Measurements from ENCODE around the gene ITGB3BP.
"Not testable (repeated sequence)": the region's sequence is repeated elsewhere in the genome, so short reads cannot be mapped to it uniquely, and the experiment has no call there.

The ITGB3BP gene

DNA sequence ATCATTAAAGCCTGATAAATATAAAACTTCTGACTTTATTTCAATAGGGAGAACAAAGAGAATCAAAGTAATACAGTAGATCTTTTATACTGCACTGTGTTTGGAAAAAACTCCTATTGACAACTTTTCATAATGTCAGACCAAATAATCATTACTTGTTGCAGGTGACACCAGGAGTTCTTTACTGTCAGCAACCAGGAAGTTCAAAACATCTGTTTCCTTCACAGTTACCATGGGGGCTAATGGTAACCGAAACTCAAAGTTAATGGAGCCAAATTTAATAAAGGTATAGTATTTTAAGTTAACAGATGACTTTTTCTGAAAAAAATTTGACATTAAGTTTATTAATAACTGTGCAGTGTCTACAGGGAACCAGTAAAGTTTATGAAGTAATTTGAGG, 10.9 kb upstream of the ITGB3BP start:
- ATAC-seq: no peak
- Mint-ChIP-seq H3K4me3 (no peak overlapping the region), H3K4me1 (no peaks in the 10 kb centered on the region), H3K27ac (no peak overlapping the region), H3K27me3 (no peaks in the 10 kb centered on the region), H3K9me3 (no peaks in the 10 kb centered on the region)
- DNase-seq: no peak

DNA sequence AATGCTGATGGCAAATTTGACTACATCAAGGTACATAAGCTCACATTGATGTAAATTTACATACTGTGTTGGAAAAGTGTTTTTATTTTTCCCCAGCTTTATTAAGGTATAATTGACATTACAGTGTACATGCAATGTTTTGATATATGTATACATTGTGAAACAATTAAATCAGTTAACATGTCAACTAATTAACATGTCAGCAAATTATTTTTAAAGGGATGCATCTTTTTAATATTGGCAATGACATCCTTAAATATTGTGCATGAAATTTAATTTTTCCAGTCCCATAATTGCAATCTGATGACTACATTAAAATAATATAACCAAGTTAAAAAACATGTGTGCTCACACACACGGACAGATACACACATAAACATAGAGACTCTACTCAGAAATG, 9.7 kb upstream of the ITGB3BP start:
- no peaks in the 10 kb centered on the region for H3K9me3 Mint-ChIP-seq

DNA sequence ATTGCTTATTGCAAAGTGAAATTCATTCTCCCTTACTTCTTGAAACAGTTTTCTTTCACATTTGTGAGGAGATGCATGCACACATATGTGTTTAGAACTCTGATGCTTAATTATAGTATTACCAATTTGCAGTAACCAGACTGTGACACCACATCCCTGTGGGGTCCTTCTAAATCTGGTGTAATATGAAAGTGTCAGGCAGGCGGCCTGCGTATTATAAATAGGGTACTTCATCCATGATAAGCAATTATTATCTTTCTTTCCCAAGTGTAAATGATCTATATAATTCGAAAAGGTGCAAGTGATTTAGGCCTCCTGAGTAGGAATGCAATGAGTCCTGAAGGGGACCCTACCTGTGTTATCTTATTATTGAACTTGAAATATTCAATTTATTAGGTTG, 1.2 kb upstream of the ITGB3BP start:
- DNase-seq (no peak), ATAC-seq (no peak)
- Mint-ChIP-seq H3K4me1 (peaks cover 35% of the 10 kb centered on the region), H3K9me3 (no peaks in the 10 kb centered on the region), H3K27ac (peak overlapping the region; percentile 98 to 99), H3K4me3 (peak overlapping the region; percentile 93 to 100), H3K27me3 (no peaks in the 10 kb centered on the region)

More for the DNA sequence above, 9.7 kb upstream of the ITGB3BP start:
- Mint-ChIP-seq H3K4me1 (no peaks in the 10 kb centered on the region), H3K27me3 (no peaks in the 10 kb centered on the region), H3K27ac (no peak overlapping the region), H3K4me3 (no peak overlapping the region)
- DNase-seq (no peak), ATAC-seq (no peak)

DNA sequence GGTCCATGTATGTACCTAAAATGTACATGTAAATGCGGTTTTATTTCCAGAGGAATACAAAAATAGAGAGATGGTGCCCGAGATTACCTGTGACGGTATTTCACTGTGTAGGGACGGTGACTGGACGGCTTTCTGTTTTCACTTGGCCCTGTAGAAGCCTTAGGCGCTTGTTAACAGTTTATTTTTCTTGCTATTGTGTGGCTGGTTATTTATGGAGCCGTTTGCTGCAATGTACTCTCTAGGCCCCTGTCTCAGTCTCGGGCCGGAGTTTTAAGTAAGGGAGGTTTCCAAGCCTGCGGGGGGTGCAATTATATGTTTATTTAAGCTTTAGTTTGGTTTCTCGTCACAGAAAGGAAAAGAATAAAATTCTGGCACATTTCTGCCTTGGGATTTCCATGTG, 713 bp upstream of the ITGB3BP start:
- Mint-ChIP-seq H3K27me3 (no peaks in the 10 kb centered on the region), H3K27ac (peak overlapping the region; percentile 98 to 99), H3K4me3 (peak overlapping the region; percentile 93 to 100), H3K9me3 (no peaks in the 10 kb centered on the region), H3K4me1 (peaks cover 35% of the 10 kb centered on the region)
- peak; percentile 24 for ATAC-seq
- no peak for DNase-seq

DNA sequence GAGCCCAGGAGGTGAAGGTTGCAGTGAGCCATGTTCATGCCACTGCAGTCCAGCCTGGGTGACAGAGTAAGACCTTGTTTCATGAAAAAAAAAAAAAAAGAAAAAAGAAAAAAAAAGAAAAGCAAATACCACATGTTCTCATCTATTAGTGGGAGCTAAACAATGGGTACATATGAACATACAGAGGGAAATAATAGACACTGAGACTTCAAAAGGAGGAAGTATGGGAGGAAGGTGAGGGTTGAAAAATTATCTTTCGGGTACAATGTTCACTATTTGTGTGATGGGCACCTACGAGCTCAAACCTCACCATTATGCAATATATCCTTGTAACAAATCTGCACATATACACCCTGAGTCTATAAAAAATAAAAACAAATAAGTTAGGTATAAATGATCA, 6.4 kb downstream of the ITGB3BP start:
- peaks cover 19% of the 10 kb centered on the region for H3K4me1 Mint-ChIP-seq

DNA sequence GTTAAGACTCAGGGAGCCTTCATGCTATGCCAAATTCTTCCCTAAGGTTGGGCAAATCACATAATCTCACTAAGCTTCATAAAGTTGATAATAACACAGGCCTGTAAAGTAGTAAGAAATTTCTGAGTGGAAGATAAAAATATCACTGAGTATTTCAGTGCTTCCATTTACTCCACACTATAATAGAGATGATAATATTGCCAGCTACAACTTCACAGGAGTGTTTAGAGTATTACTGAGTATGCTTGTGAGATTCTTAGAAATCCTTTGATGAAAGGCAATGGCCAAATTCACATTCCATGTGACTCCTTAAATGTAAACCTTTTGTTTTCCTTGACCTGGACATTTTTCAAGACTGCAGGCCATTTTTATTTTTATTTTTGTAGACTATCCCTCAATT, 10.4 kb downstream of the ITGB3BP start:
- DNase-seq (no peak), ATAC-seq (no peak)
- Mint-ChIP-seq H3K27me3 (no peaks in the 10 kb centered on the region), H3K4me3 (no peak overlapping the region), H3K9me3 (no peaks in the 10 kb centered on the region), H3K27ac (no peak overlapping the region), H3K4me1 (no peaks in the 10 kb centered on the region)

More for the DNA sequence above, 6.4 kb downstream of the ITGB3BP start:
- DNase-seq (no peak), ATAC-seq (no peak)
- H3K27ac Mint-ChIP-seq: no peak overlapping the region
- no peak overlapping the region for H3K4me3 Mint-ChIP-seq
- H3K27me3 Mint-ChIP-seq: no peaks in the 10 kb centered on the region
- H3K9me3 Mint-ChIP-seq: no peaks in the 10 kb centered on the region

DNA sequence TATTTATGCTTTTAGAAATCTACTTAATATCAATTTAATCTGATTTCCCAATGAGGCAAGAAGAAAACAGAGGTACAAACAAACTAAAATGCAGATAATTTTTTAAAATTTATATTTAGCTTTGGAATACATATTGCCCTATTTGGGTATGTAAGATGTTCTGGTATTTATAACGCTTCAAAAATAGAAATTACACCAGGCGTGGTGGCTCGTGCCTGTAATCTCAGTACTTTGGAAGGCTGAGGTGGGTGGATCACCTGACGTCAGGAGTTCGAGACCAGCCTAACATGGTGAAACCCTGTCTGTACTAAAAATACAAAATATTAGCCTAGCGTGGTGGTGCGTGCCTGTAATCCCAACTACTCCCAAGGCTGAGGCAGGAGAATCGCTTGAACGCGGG, 13.3 kb downstream of the ITGB3BP start:
- no peak overlapping the region for H3K4me3 Mint-ChIP-seq
- H3K27me3 Mint-ChIP-seq: no peaks in the 10 kb centered on the region
- no peak for ATAC-seq
- no peaks in the 10 kb centered on the region for H3K4me1 Mint-ChIP-seq
- no peak for DNase-seq
- no peak overlapping the region for H3K27ac Mint-ChIP-seq
- H3K9me3 Mint-ChIP-seq: peaks cover 0 to 9% of the 10 kb centered on the region in 2 donors

DNA sequence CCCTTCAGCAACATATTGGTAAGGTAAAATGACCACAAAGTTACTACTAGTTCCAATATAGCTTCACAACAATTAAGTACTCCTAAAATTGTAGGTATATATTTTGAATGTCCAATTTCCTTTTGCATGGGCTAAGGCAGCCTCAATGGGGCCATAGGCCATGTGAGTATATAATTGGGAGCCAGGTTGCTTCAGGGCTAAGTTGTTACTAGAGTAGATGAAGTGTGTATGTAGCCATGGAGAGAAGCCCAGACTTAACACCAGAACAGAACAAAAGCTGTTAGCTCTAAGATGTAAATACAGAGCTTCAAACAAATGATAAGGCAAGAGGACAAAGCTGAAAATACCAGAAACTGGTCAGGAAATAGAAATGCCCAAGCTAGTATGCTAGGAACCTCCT, 16.2 kb downstream of the ITGB3BP start:
- H3K27me3 Mint-ChIP-seq: no peaks in the 10 kb centered on the region
- no peaks in the 10 kb centered on the region for H3K4me1 Mint-ChIP-seq
- no peak overlapping the region for H3K27ac Mint-ChIP-seq
- H3K4me3 Mint-ChIP-seq: no peak overlapping the region
- peaks cover 0 to 9% of the 10 kb centered on the region in 2 donors for H3K9me3 Mint-ChIP-seq
- no peak for ATAC-seq
- DNase-seq: no peak

DNA sequence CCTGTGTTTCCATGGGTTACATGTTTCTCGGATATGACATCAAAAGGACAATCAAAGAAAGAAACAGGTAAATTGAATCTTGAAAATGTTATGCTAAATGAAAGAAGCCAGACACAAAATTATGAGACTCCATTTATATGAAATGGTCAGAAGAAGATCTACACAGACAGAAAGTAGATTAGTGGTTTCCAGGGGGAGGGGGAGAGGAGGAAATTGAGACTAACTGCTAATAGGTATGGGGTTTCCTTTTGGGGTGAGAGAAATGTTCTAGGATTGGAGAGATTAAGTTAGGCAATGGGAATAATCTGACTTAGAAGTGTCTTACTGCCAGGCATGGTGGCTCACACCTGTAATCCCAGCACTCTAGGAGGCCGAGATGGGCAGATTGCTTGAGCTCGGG, 21.8 kb downstream of the ITGB3BP start:
- H3K4me1 Mint-ChIP-seq: peaks cover 7% of the 10 kb centered on the region
- H3K9me3 Mint-ChIP-seq: peaks cover 0 to 9% of the 10 kb centered on the region in 2 donors
- H3K27me3 Mint-ChIP-seq: no peaks in the 10 kb centered on the region
- ATAC-seq: no peak
- no peak overlapping the region for H3K4me3 Mint-ChIP-seq
- no peak for DNase-seq
- H3K27ac Mint-ChIP-seq: no peak overlapping the region

DNA sequence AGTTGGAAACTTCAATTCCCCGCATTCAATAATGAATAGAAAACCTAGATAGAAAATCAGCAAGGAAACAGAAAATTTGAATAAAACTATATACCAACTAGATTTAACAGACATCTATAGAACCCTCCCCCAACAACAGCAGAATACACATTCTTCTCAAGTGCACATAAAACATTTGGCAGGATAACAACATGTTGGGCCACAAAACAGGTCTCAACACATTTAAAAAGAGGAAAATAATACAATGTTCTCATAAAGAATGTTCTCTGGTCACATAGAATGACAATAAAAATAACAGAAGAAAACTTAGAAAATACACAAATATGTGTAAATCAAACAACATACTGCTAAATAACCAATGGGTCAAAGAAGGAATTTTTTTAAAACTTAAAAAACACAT, 24.9 kb downstream of the ITGB3BP start:
- DNase-seq (no peak), ATAC-seq (no peak)
- no peak overlapping the region for H3K4me3 Mint-ChIP-seq
- no peaks in the 10 kb centered on the region for H3K9me3 Mint-ChIP-seq
- no peak overlapping the region for H3K27ac Mint-ChIP-seq
- H3K4me1 Mint-ChIP-seq: peaks cover 7% of the 10 kb centered on the region
- H3K27me3 Mint-ChIP-seq: no peaks in the 10 kb centered on the region

DNA sequence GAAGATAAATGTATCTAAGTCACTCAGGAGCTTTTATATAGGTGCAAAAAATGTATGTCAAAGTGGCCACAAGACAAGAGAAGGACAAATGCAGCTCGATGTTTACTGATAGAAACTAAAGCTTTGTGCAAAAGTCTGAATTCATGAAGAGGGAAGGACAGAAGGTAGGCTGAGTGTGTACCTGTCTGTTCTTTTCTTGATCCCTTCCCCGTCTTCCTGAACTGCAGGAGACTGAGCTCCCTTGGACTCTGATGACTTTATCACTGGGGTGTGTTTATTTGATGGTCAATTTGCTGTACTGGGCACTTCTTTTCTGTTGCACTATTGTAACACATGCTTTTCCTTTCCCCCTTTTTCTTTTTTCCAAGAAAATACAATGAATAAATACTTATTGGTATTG, 25.4 kb downstream of the ITGB3BP start:
- Mint-ChIP-seq H3K4me1 (peaks cover 7% of the 10 kb centered on the region), H3K27me3 (no peaks in the 10 kb centered on the region), H3K4me3 (no peak overlapping the region), H3K27ac (no peak overlapping the region), H3K9me3 (no peaks in the 10 kb centered on the region)
- no peak for ATAC-seq
- no peak for DNase-seq

DNA sequence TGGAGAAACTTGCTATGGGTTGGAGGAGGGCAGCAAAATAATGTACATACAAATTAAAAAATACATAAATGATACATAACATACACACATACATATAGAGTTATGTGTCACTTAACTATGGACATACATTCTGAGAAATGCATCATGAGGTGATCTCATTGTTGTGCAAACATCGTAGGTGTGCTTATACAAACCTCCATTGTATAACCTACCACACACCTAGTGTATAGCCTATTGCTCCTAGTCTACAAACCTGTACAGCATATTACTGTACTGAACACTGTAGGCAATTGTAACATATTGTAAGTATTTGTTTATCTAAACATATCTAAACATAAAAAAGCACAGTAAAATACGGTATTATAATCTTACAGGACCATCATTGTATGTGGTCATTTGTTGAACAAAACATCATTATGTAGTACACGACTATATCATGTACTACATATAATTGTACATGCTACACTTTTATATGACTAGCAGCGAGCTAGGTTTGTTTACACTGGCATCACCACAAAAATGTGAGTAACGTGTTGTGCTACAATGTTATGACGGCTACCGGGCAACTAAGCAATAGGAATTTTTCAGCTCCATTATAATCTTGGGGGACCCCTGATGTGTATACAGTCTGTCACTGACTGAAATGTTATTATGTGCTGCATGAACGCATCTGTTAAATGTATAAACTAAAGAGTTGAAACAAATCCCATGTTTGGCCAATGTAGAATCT, 35.5 kb downstream of the ITGB3BP start:
- no peaks in the 10 kb centered on the region for H3K4me1 Mint-ChIP-seq
- H3K4me3 Mint-ChIP-seq: no peak overlapping the region
- no peak for ATAC-seq
- no peak overlapping the region for H3K27ac Mint-ChIP-seq
- no peaks in the 10 kb centered on the region for H3K27me3 Mint-ChIP-seq
- no peaks in the 10 kb centered on the region for H3K9me3 Mint-ChIP-seq
- DNase-seq: no peak

DNA sequence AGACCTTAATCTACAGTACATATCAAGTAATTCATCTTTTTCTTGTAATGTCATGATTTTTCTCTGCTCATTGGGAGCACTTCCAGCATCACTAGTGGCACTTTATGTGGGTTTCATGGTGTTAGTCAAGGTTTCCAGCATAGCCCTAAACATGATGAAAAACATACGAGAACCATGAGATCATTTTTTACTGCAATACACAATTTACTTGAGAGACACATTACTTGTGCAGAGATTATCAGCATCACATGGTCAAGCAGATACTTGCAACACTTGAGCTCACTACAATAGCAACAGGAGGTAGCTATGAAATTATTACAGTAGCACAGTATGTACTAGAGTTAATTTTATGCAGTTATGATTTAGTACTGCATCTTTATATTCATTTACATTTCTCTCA, 36.4 kb downstream of the ITGB3BP start:
- H3K27ac Mint-ChIP-seq: no peak overlapping the region
- no peaks in the 10 kb centered on the region for H3K9me3 Mint-ChIP-seq
- ATAC-seq (no peak), DNase-seq (no peak)
- no peak overlapping the region for H3K4me3 Mint-ChIP-seq
- H3K27me3 Mint-ChIP-seq: no peaks in the 10 kb centered on the region
- no peaks in the 10 kb centered on the region for H3K4me1 Mint-ChIP-seq

DNA sequence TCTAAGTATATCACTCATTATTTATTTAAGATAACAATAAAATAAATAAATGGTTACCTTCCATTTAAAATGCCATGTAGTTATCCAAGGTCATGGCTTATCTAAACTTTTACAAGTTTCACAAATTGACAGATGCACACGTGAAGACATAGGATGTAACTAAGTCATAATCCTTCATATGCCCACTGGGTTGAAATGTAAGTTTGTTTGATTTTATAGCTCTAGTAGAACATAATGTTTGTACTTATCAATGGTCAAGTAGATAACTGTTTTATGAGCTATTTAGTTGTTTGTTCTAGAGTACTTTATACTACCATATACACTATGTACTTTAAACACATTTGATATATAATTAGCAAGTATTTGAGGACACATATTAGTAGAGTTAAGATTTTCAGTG, 43.0 kb downstream of the ITGB3BP start:
- Mint-ChIP-seq H3K4me3 (no peak overlapping the region), H3K4me1 (no peaks in the 10 kb centered on the region), H3K27ac (no peak overlapping the region), H3K9me3 (no peaks in the 10 kb centered on the region), H3K27me3 (no peaks in the 10 kb centered on the region)
- ATAC-seq (no peak), DNase-seq (no peak)

DNA sequence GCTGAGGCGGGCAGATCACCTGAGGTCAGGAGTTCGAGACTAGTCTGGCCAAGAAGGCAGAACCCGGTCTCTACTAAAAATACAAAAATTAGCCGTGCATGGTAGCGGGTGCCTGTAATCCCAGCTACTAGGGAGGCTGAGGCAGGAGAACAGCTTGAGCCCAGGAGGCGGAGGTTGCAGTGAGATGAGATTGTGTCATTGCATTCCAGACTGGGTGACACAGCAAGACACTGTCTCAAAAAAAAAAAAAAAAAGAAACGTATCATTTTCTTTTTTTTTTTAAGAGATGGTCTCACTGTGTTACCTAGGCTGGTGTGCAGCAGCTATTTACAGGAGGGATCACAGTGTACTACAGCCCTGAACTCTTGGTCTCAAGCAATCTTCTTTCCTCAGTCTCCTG, 47.3 kb downstream of the ITGB3BP start:
- H3K27me3 Mint-ChIP-seq: no peaks in the 10 kb centered on the region
- no peaks in the 10 kb centered on the region for H3K9me3 Mint-ChIP-seq
- no peak overlapping the region for H3K27ac Mint-ChIP-seq
- ATAC-seq (no peak), DNase-seq (no peak)
- no peak overlapping the region for H3K4me3 Mint-ChIP-seq
- H3K4me1 Mint-ChIP-seq: no peaks in the 10 kb centered on the region

DNA sequence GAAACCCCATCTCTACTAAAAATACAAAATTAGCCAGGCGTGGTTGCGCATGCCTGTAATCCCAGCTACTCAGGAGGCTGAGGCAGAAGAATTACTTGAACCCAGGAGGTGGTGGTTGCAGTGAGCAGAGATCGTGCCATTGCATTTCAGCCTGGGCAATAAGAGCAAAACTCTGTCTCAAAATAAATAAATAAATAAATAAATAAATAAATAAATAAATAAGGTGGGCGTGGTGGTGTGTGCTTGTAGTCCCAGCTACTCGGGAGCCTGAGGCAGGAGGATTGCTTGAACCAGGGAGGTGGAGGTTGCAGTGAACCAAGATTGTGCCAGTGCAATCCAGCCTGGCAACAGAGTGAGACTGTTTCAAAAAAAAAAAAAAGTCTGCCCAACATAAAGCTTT, 54.3 kb downstream of the ITGB3BP start:
- not testable (repeated sequence) for H3K27ac Mint-ChIP-seq, ATAC-seq, H3K9me3 Mint-ChIP-seq, H3K4me3 Mint-ChIP-seq, H3K4me1 Mint-ChIP-seq, H3K27me3 Mint-ChIP-seq, DNase-seq

DNA sequence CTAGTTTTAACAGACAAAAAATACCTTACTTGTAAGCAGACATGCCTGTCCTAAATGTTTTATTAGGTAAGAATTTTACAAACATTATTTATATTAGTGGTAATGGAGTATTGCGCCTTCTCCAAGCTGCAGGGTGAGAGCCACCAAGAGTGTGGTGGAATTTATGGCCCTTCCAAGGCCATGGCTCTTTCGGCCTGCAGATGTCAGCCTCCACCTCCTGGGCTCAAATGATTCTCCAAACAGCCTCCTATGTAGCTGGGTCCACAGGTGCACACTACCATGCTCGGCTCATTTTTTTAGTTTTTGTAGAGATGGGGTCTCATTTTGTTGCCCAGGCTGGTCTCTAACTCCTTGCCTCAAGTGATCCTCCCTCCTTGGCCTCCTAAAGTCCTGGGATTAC, 56.3 kb downstream of the ITGB3BP start:
- no peak overlapping the region for H3K27ac Mint-ChIP-seq
- no peak for DNase-seq
- ATAC-seq: no peak

More for the DNA sequence above, 56.3 kb downstream of the ITGB3BP start:
- Mint-ChIP-seq H3K27me3 (no peaks in the 10 kb centered on the region), H3K4me1 (no peaks in the 10 kb centered on the region), H3K4me3 (no peak overlapping the region), H3K9me3 (no peaks in the 10 kb centered on the region)

All from stimulated activated naive CD8-positive, alpha-beta T cell treated with anti-CD3 and anti-CD28 coated beads, Interleukin-15, amount 100 ng/mL, for 72 hours (primary cell).